Brain microvascular endothelial cell (primary cell): ENCODE data around the gene IGF2BP1.

Experiments
- DNase-seq: peaks from one replicate; pipeline ENCODE4 v3.0.0-alpha.2; 2020
- H3K27ac ChIP-seq: fragments of 250-450 bp; sonication (Bioruptor Pico); 2 replicates; pipeline ENCODE4 v1.5.1; 2020; ENCODE audit warnings: mild to moderate bottlenecking, moderate library complexity
- H3K27me3 ChIP-seq: fragments of 250-450 bp; sonication (Bioruptor Pico); replicated peaks from 2 replicates; pipeline ENCODE4 v1.5.1; 2020; ENCODE audit warnings: mild to moderate bottlenecking
- H3K36me3 ChIP-seq: fragments of 250-450 bp; sonication (Bioruptor Pico); replicated peaks from 2 replicates; pipeline ENCODE4 v1.5.1; 2020; ENCODE audit warnings: mild to moderate bottlenecking
- H3K4me3 ChIP-seq: 2 replicates; pipeline ENCODE4 v1.5.1; 2011; ENCODE audit warnings: low read depth, mild to moderate bottlenecking, control low read depth, low read length, moderate library complexity
- in situ Hi-C: cut with HindIII; loops from 2 replicates; pipeline ENCODE4 v1.10.0; 2017; ENCODE audit warnings: low sequenced_read_pairs, low pct_ligation_motif_present
- TF ChIP-seq, protein P1 (sequence below): IDR thresholded peaks from 2 replicates; pipeline ENCODE4 v1.5.1; 2011; ENCODE audit warnings: low read depth, mild to moderate bottlenecking, moderate library complexity, low read length, control low read depth, inconsistent platforms; ENCODE audit errors: missing control alignments

The IGF2BP1 gene

DNA sequence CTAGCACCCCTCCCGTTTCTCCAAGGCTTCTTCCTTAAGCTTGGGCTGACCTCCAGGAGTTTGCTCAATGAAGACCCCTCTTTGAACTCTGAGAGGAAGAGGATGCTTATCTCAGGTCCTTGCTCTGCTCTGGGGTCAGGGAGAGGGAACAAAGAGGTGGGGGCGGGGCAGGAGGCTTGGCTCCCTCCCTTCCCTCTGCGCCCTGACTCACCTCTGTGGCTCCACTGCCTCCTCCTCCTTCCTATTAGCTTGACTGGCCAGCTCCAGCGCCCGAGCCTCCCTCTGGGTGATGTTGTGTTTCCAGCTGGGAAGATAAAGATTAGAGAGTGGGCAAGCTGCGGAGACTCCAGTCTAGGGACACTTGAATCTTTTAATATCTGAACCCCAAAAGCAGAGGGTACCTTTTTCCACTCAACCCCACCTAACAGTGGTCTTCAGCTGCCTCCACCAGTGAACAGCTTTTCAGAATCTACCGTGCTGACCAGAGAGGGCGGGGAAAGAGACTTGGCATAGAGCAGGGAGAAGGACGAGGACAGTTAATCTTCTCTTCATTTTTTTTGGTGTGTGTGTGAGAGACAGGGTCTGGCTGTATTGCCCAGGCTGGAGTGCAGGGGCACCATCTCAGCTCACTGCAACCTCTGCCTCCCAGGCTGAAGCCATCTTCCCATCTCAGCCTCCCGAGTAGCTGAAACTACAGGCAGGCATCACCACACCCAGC, 35.5 kb upstream of the IGF2BP1 start:
- peak; percentile 72 for DNase-seq
- in situ Hi-C loops: no loop called here
- H3K36me3 ChIP-seq: no peaks in the 10 kb centered on the region
- no peak overlapping the region for H3K4me3 ChIP-seq
- H3K27me3 ChIP-seq: no peaks in the 10 kb centered on the region
- TF ChIP-seq, protein P1, sequence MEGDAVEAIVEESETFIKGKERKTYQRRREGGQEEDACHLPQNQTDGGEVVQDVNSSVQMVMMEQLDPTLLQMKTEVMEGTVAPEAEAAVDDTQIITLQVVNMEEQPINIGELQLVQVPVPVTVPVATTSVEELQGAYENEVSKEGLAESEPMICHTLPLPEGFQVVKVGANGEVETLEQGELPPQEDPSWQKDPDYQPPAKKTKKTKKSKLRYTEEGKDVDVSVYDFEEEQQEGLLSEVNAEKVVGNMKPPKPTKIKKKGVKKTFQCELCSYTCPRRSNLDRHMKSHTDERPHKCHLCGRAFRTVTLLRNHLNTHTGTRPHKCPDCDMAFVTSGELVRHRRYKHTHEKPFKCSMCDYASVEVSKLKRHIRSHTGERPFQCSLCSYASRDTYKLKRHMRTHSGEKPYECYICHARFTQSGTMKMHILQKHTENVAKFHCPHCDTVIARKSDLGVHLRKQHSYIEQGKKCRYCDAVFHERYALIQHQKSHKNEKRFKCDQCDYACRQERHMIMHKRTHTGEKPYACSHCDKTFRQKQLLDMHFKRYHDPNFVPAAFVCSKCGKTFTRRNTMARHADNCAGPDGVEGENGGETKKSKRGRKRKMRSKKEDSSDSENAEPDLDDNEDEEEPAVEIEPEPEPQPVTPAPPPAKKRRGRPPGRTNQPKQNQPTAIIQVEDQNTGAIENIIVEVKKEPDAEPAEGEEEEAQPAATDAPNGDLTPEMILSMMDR: no peak
- no peak overlapping the region for H3K27ac ChIP-seq

- TF ChIP-seq, protein P1: no peak
- no peaks in the 10 kb centered on the region for H3K27me3 ChIP-seq
- DNase-seq: no peak
- H3K4me3 ChIP-seq: no peak overlapping the region
- H3K27ac ChIP-seq: no peak overlapping the region
- in situ Hi-C loops: no loop called here
- no peaks in the 10 kb centered on the region for H3K36me3 ChIP-seq
Measured at GRCh38 chr17:48970224-48970623, 27.0 kb upstream of the IGF2BP1 start.

GRCh38 chr17:48970865-48971687, 26.1 kb upstream of the IGF2BP1 start:
- Histone ChIP-seq H3K27me3 (no peaks in the 10 kb centered on the region), H3K27ac (no peak overlapping the region), H3K36me3 (no peaks in the 10 kb centered on the region), H3K4me3 (no peak overlapping the region)
- TF ChIP-seq, protein P1: no peak
- in situ Hi-C loops: no loop called here
- DNase-seq: no peak

GRCh38 chr17:48972749-48973097, 24.5 kb upstream of the IGF2BP1 start:
- Histone ChIP-seq H3K27ac (peak overlapping the region; percentile 94), H3K4me3 (peak overlapping the region; percentile 3), H3K36me3 (no peaks in the 10 kb centered on the region), H3K27me3 (no peaks in the 10 kb centered on the region)
- TF ChIP-seq, protein P1: no peak
- DNase-seq: no peak
- in situ Hi-C loops: no loop called here

- H3K36me3 ChIP-seq: no peaks in the 10 kb centered on the region
- in situ Hi-C loops: no loop called here
- DNase-seq: no peak
- H3K27me3 ChIP-seq: no peaks in the 10 kb centered on the region
- no peak overlapping the region for H3K4me3 ChIP-seq
- TF ChIP-seq, protein P1: no peak
- H3K27ac ChIP-seq: no peak overlapping the region
Measured at GRCh38 chr17:48973806-48974205, 23.4 kb upstream of the IGF2BP1 start.
